ENCODE measurements around the gene USP32. TPM values are rescaled to one million over a fixed set of nuclear protein-coding genes. Genes with fewer than 3 reads are reported as not detected.

USP32 gene
- polyA plus RNA-seq, 3 donors, result 10.1 to 26.6 (median 16.6) TPM

DNA sequence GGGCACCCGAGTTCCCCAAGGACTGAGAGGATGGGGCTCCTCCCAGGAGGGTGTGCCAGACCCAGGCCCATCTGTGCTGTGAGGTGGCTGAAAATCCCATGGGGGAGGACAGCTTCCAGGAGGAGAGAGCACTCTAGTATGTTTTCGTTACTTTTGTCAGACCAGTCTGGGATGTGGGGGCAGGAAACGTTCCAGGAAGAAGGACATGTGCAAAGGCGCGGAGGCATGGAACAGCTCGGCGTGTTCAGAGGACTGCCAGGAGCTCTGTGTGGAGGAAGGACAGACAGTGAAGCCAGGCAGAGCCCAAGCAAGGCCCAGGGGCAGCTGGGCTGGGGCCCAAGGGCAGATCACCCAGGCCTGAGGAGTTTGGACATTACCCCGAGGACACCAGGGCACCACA is 235.2 kb downstream of the USP32 start:
- no peak overlapping the region for H2AFZ ChIP-seq (ENCODE audit: insufficient read depth, low read depth, low read length, poor library complexity, severe bottlenecking)
- H3K4me1 ChIP-seq (ENCODE audit: control insufficient read depth in 1 of 2, insufficient read depth in 2 of 2, low read length in 2 of 2), result peaks cover 3 to 8% of the 10 kb centered on the region in 2 donors
- no peaks in the 10 kb centered on the region for H4K20me1 ChIP-seq (ENCODE audit: insufficient read depth, low read length)
- no peaks in the 10 kb centered on the region for H3K79me2 ChIP-seq (ENCODE audit: insufficient read depth, low read length)
- no peak overlapping the region for H3K4me2 ChIP-seq (replicated peaks; ENCODE audit: extremely low read depth, low read length, poor library complexity, severe bottlenecking)
- H3K4me3 ChIP-seq (replicated peaks in 1 of 3; ENCODE audit: low read depth in 2 of 3, low read length in 3 of 3), result no peak overlapping the region
- H3K27me3 Mint-ChIP-seq (ENCODE audit: low read depth in 3 of 3), result peaks cover 30 to 38% (median 33%) of the 10 kb centered on the region in 3 donors
- H3K4me3 Mint-ChIP-seq, result no peak overlapping the region
- no peak overlapping the region for H3K27ac ChIP-seq (ENCODE audit: low read depth in 1 of 2, low read length in 2 of 2)
- H3K9me3 ChIP-seq (replicated peaks in 1 of 2; ENCODE audit: control insufficient read depth in 1 of 2, insufficient read depth in 1 of 2, low read length in 2 of 2), result peaks cover 0 to 2% of the 10 kb centered on the region in 2 donors
- H3K9me3 Mint-ChIP-seq, result peaks cover 0 to 1% (median 0%) of the 10 kb centered on the region in 7 donors
- H3K4me1 Mint-ChIP-seq, result peaks cover 8% of the 10 kb centered on the region
- DNase-seq, result no peak
- WGBS (ENCODE audit: insufficient coverage), result 97% methylated on average over 8 of the region's 8 CpGs
- H3K36me3 ChIP-seq (replicated peaks in 1 of 2; ENCODE audit: control insufficient read depth in 1 of 2, insufficient read depth in 2 of 2, low read length in 2 of 2), result no peaks in the 10 kb centered on the region
- peaks cover under 1 to 19% of the 10 kb centered on the region in 2 donors for H3K27me3 ChIP-seq (ENCODE audit: control insufficient read depth in 2 of 2, insufficient read depth in 2 of 2, low read length in 2 of 2)
- H3K36me3 Mint-ChIP-seq, result no peaks in the 10 kb centered on the region
- TF ChIP-seq, protein P1, sequence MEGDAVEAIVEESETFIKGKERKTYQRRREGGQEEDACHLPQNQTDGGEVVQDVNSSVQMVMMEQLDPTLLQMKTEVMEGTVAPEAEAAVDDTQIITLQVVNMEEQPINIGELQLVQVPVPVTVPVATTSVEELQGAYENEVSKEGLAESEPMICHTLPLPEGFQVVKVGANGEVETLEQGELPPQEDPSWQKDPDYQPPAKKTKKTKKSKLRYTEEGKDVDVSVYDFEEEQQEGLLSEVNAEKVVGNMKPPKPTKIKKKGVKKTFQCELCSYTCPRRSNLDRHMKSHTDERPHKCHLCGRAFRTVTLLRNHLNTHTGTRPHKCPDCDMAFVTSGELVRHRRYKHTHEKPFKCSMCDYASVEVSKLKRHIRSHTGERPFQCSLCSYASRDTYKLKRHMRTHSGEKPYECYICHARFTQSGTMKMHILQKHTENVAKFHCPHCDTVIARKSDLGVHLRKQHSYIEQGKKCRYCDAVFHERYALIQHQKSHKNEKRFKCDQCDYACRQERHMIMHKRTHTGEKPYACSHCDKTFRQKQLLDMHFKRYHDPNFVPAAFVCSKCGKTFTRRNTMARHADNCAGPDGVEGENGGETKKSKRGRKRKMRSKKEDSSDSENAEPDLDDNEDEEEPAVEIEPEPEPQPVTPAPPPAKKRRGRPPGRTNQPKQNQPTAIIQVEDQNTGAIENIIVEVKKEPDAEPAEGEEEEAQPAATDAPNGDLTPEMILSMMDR (IDR thresholded peaks at IDR 0.05), result no peak
- H3K9ac ChIP-seq (ENCODE audit: insufficient read depth, low read length, poor library complexity, severe bottlenecking), result no peak overlapping the region
- intact Hi-C loops (cut with micrococcal nuclease), result no loop called here
- H3K27ac Mint-ChIP-seq, result no peak overlapping the region

DNA sequence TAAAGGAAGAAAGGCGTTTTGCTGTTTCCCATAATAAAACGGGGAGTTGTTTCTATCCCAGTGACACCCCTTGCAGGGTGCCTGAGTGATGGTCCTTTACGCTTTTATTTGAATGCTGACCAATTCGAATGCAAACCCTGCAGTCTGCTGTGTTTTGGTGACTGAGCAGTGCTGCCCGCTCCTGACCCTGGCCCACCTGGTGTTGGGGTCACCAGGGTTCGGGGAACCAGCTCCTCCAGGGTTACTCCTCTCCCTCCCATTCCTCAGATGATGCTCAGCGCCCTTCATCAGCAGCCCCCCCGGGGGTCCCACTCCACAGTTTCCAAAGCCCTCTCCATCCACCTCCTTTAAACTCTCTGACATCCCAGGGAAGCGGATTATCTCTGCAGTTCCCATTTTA is 236.1 kb downstream of the USP32 start:
- H3K27ac ChIP-seq (ENCODE audit: low read depth in 1 of 2, low read length in 2 of 2), result no peak overlapping the region
- peaks cover 0 to 4% of the 10 kb centered on the region in 2 donors for H3K4me1 ChIP-seq (ENCODE audit: control insufficient read depth in 1 of 2, insufficient read depth in 2 of 2, low read length in 2 of 2)
- no peaks in the 10 kb centered on the region for H4K20me1 ChIP-seq (ENCODE audit: insufficient read depth, low read length)
- WGBS (ENCODE audit: insufficient coverage), result 85% methylated on average over 8 of the region's 9 CpGs
- Mint-ChIP-seq H3K27ac (no peak overlapping the region), H3K4me3 (no peak overlapping the region), H3K4me1 (peaks cover 4% of the 10 kb centered on the region), H3K27me3 (ENCODE audit: low read depth in 3 of 3) (peaks cover 39 to 45% (median 39%) of the 10 kb centered on the region in 3 donors), H3K9me3 (peaks cover 0 to 5% (median 3%) of the 10 kb centered on the region in 7 donors), H3K36me3 (no peaks in the 10 kb centered on the region)
- TF ChIP-seq, protein P1 (IDR thresholded peaks at IDR 0.05), result no peak
- H3K9ac ChIP-seq (ENCODE audit: insufficient read depth, low read length, poor library complexity, severe bottlenecking), result no peak overlapping the region
- H3K27me3 ChIP-seq (ENCODE audit: control insufficient read depth in 2 of 2, insufficient read depth in 2 of 2, low read length in 2 of 2), result peaks cover 10 to 28% of the 10 kb centered on the region in 2 donors
- no peak overlapping the region for H3K4me2 ChIP-seq (replicated peaks; ENCODE audit: extremely low read depth, low read length, poor library complexity, severe bottlenecking)
- H3K36me3 ChIP-seq (replicated peaks in 1 of 2; ENCODE audit: control insufficient read depth in 1 of 2, insufficient read depth in 2 of 2, low read length in 2 of 2), result no peaks in the 10 kb centered on the region
- intact Hi-C loops (cut with micrococcal nuclease), result no loop called here
- no peak overlapping the region for H2AFZ ChIP-seq (ENCODE audit: insufficient read depth, low read depth, low read length, poor library complexity, severe bottlenecking)
- no peak overlapping the region for H3K4me3 ChIP-seq (replicated peaks in 1 of 3; ENCODE audit: low read depth in 2 of 3, low read length in 3 of 3)
- no peak for DNase-seq
- H3K9me3 ChIP-seq (replicated peaks in 1 of 2; ENCODE audit: control insufficient read depth in 1 of 2, insufficient read depth in 1 of 2, low read length in 2 of 2), result peaks cover 0 to 11% of the 10 kb centered on the region in 2 donors
- H3K79me2 ChIP-seq (ENCODE audit: insufficient read depth, low read length), result no peaks in the 10 kb centered on the region

Measured in CD14-positive monocyte (primary cell).